PFSK-1 (cell line): ENCODE data around the gene ZNF280A.

Experiments used
- FOXP2 ChIP-seq: optimal IDR thresholded peaks from 2 replicates; pipeline ENCODE3; 2011; ENCODE audit warnings: borderline replicate concordance, control low read depth, inconsistent platforms; ENCODE audit not compliant: insufficient read depth; ENCODE audit errors: extremely low read length, extremely low read depth
- POLR2AphosphoS5 ChIP-seq: IDR thresholded peaks from 2 replicates; pipeline ENCODE4 v1.6.1; 2012; ENCODE audit warnings: low read depth, mild to moderate bottlenecking, control low read depth, low read length, moderate library complexity
- SIN3A ChIP-seq: IDR thresholded peaks from 2 replicates; pipeline ENCODE4 v1.6.1; 2012; ENCODE audit warnings: mild to moderate bottlenecking, low read length, moderate library complexity, borderline replicate concordance; ENCODE audit not compliant: insufficient read depth
- TAF1 ChIP-seq: IDR thresholded peaks from 2 replicates; pipeline ENCODE4 v1.6.1; 2012; ENCODE audit warnings: low read length, control low read depth, borderline replicate concordance; ENCODE audit not compliant: insufficient read depth
- TF ChIP-seq, protein P1 (sequence below), 2 experiments: IDR thresholded peaks; 2 replicates each; pipeline versions ENCODE4 v1.6.1 to v1.8.0; 2011 to 2012; ENCODE audit warnings: low read depth in 2 of 2, low read length in 2 of 2, control low read depth in 1 of 2, inconsistent platforms in 1 of 2, mild to moderate bottlenecking in 1 of 2, moderate library complexity in 1 of 2; ENCODE audit not compliant: insufficient read depth in 1 of 2

The ZNF280A gene

DNA sequence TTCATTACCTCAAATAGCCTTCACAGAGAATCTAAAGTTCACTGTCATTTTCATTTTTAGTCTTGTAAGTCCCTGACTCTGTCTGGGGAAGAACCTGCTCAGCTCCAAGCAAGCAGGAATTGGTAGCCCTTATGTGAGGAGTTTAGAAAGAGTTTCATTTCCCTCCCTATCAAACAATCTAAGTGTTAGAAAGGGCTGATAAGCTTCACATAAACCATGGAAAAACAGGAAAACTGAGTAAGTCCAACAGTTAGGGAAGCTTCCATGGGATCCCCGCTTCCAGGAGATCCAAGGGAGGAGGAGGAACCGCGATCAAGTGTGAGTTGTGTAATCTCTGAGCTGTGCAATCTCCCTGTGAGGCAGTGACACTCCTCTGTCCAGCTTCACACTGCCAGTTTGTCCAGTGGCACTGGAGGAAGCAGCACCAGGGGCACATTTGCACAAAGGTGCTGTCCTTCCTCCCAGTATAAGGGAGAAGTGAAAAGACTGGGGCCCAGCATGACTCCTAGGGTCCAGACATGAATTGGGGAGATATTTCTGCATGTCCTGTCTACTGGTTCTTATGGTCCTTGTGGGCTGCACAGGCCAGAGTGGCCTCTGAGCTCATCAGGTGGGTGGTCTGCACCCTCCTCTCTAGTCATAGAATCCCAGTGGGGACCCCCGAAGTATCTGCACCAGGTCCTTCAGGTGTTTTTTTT, 34.7 kb upstream of the ZNF280A start:
- TF ChIP-seq POLR2AphosphoS5 (no peak), FOXP2 (no peak), TAF1 (no peak), SIN3A (no peak)
- TF ChIP-seq, protein P1, sequence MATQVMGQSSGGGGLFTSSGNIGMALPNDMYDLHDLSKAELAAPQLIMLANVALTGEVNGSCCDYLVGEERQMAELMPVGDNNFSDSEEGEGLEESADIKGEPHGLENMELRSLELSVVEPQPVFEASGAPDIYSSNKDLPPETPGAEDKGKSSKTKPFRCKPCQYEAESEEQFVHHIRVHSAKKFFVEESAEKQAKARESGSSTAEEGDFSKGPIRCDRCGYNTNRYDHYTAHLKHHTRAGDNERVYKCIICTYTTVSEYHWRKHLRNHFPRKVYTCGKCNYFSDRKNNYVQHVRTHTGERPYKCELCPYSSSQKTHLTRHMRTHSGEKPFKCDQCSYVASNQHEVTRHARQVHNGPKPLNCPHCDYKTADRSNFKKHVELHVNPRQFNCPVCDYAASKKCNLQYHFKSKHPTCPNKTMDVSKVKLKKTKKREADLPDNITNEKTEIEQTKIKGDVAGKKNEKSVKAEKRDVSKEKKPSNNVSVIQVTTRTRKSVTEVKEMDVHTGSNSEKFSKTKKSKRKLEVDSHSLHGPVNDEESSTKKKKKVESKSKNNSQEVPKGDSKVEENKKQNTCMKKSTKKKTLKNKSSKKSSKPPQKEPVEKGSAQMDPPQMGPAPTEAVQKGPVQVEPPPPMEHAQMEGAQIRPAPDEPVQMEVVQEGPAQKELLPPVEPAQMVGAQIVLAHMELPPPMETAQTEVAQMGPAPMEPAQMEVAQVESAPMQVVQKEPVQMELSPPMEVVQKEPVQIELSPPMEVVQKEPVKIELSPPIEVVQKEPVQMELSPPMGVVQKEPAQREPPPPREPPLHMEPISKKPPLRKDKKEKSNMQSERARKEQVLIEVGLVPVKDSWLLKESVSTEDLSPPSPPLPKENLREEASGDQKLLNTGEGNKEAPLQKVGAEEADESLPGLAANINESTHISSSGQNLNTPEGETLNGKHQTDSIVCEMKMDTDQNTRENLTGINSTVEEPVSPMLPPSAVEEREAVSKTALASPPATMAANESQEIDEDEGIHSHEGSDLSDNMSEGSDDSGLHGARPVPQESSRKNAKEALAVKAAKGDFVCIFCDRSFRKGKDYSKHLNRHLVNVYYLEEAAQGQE (IDR thresholded peaks at IDR 0.05; ENCODE audit: insufficient read depth in 1 of 2, low read depth in 2 of 2, low read length in 2 of 2) = no peak

DNA sequence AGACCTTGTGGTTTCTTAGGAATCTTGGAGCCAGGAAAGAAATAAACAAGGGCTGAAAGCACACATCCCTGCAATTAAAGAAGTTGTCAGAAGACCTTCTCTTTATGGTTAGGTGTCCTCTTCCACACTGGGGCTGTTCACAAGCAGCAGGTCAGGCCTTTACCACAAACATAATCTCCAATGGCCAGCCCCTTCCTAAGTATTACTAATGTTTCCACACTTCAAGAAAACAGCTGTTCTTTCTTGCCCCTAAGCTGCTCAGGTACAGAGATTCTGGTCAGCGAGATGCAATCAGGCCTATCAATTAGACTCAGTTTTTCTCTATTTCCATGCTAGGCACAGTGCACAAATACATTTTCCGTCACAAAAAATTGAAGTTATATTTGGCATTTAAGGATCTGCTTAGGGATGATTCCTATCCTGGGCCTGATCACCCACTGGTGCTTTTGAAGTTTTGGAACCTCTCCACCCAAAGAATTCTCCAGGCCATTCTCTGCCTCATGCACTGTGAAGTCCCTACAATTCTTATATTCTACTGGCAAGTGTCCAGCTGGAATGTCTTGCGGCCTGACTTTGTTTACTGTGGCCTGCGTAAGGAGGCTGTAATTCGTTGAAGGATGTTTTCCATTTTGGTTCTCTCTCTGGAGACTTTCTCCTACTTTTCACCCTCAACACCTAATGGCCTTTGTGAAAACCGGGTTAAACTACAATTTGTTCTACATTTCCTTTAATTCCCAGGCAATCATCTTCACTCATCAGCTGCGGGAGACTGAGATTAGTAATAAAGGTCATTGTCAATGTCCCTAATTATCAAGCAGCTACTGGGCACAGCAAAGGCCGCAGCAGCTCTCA, 33.9 kb upstream of the ZNF280A start:
- TF ChIP-seq FOXP2 = no peak
- no peak for TF ChIP-seq POLR2AphosphoS5
- no peak for TF ChIP-seq TAF1
- TF ChIP-seq SIN3A = no peak
- TF ChIP-seq, protein P1 (IDR thresholded peaks at IDR 0.05; ENCODE audit: insufficient read depth in 1 of 2, low read depth in 2 of 2, low read length in 2 of 2) = no peak

DNA sequence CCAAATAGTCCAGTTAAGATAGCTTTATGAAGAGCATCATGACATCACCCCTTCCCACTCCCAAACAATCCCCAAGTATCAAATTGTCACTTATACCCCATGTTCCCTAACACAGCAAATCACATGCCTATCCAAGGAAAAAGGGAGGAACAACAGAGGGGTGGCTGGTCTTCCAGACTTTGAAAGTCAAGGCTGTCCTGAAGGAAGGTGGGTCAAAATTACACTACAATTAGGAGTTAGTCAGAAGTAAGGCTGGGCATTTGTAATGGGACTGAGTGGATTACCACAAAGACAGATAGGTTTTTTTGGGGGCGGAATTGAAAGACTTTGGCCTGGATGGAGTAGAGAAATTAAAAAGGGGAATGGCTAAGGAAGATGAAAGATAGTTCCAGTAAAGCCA, 33.1 kb upstream of the ZNF280A start:
- TF ChIP-seq FOXP2 (no peak), SIN3A (no peak), TAF1 (no peak), POLR2AphosphoS5 (no peak)
- TF ChIP-seq, protein P1 (IDR thresholded peaks at IDR 0.05; ENCODE audit: insufficient read depth in 1 of 2, low read depth in 2 of 2, low read length in 2 of 2) = no peak

DNA sequence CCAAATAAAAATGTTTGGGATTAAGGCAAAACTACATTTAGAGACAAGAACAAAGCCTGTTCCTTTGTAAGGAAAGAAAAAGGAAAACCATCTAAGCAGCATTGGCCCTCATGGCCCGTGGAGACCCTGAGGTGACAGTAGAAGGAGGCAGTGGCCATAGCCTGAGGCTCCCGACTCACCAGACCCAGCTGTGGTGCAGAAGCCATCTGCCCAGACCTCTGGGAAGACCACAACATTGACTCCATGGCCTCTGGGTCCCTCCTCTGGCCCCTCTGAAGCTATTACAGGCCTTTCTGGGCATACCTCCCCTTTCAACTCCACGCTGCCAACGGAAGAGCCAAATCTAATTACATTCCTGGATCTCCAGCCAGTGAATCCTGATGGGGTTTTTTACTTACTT, 32.6 kb upstream of the ZNF280A start:
- TF ChIP-seq SIN3A (no peak), TAF1 (no peak), POLR2AphosphoS5 (no peak), FOXP2 (no peak)
- TF ChIP-seq, protein P1 (IDR thresholded peaks at IDR 0.05; ENCODE audit: insufficient read depth in 1 of 2, low read depth in 2 of 2, low read length in 2 of 2) = no peak
